ENCODE results near the gene DUSP1. TPM values are rescaled to one million over a fixed set of nuclear protein-coding genes. Genes with fewer than 3 reads are reported as not detected.

The DUSP1 gene
- total and polyA plus RNA-seq, 9 of the 15 experiments (the other 6 are each of a cell fraction or from before 2014, with no cell fraction given) = 2.1 to 14.2 (median 8.5) TPM

DNA sequence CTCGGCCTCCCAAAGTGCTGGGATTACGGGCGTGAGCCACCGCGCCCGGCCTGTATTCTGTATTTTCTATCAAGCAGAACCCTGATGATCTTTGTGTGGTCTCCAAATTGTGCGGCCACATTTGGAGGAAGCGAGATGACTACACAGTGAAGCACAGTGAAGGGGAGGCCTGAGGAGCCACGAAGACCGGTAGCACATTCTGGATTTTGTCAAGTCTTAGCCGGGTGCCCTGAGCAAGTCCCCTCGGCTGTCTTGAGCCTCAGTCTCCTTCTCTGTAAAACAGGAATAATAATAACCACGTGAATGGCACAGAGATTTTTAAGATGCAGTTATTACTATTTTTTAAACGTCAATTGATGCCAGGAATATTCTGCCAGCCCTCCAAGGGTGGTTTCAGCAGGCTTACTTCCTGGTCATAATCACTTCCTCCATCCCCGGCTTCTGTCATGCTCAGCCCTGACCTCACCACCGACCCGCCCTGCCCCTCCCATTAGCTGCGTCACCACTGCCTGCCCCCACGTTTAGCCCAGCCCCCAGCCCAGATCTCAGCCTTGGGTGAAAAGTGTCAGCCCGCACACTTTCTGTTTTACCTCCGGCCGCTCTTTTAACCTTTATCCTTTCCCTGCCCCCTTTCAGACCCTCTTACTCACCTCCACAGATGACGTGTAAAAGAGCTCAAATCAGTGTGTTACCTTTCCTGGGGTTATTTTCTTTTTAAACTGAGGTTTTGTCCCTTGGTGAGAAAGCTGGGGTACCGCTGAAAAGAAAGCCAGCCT, 36.1 kb upstream of the DUSP1 start (continued):
- TF ChIP-seq, protein P1, sequence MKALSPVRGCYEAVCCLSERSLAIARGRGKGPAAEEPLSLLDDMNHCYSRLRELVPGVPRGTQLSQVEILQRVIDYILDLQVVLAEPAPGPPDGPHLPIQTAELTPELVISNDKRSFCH (CRISPR knock-in tag; IDR thresholded peaks at IDR 0.05) = no peak
- TF ChIP-seq, protein P1 (tag; IDR thresholded peaks at IDR 0.05) = peak; percentile 81
- TF ChIP-seq, protein P2, sequence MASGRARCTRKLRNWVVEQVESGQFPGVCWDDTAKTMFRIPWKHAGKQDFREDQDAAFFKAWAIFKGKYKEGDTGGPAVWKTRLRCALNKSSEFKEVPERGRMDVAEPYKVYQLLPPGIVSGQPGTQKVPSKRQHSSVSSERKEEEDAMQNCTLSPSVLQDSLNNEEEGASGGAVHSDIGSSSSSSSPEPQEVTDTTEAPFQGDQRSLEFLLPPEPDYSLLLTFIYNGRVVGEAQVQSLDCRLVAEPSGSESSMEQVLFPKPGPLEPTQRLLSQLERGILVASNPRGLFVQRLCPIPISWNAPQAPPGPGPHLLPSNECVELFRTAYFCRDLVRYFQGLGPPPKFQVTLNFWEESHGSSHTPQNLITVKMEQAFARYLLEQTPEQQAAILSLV (tag; IDR thresholded peaks at IDR 0.05) = no peak
- no peak for TF ChIP-seq PHTF2 (CRISPR knock-in tag; IDR thresholded peaks at IDR 0.05)
- peak; percentile 55; the same call in 1 of the 2 replicates for TF ChIP-seq NCOA1 (IDR thresholded peaks at IDR 0.05; ENCODE audit: low read depth)
- no peak for TF ChIP-seq RAD51 (IDR thresholded peaks at IDR 0.05; ENCODE audit: borderline replicate concordance, low read depth)
- TF ChIP-seq, protein P3, sequence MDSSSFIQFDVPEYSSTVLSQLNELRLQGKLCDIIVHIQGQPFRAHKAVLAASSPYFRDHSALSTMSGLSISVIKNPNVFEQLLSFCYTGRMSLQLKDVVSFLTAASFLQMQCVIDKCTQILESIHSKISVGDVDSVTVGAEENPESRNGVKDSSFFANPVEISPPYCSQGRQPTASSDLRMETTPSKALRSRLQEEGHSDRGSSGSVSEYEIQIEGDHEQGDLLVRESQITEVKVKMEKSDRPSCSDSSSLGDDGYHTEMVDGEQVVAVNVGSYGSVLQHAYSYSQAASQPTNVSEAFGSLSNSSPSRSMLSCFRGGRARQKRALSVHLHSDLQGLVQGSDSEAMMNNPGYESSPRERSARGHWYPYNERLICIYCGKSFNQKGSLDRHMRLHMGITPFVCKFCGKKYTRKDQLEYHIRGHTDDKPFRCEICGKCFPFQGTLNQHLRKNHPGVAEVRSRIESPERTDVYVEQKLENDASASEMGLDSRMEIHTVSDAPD (CRISPR knock-in tag; IDR thresholded peaks at IDR 0.05) = peak; percentile 11; the same call in 1 of the 2 replicates
- TF ChIP-seq KAT8 (IDR thresholded peaks at IDR 0.05; ENCODE audit: low read depth) = no peak
- peak; percentile 76 for TF ChIP-seq POLR2AphosphoS5 (IDR thresholded peaks at IDR 0.05; ENCODE audit: control insufficient read depth, insufficient read depth, low read depth, low read length)
- no peak for TF ChIP-seq MCM5 (IDR thresholded peaks at IDR 0.05; ENCODE audit: low read depth)
- TF ChIP-seq, protein P4, sequence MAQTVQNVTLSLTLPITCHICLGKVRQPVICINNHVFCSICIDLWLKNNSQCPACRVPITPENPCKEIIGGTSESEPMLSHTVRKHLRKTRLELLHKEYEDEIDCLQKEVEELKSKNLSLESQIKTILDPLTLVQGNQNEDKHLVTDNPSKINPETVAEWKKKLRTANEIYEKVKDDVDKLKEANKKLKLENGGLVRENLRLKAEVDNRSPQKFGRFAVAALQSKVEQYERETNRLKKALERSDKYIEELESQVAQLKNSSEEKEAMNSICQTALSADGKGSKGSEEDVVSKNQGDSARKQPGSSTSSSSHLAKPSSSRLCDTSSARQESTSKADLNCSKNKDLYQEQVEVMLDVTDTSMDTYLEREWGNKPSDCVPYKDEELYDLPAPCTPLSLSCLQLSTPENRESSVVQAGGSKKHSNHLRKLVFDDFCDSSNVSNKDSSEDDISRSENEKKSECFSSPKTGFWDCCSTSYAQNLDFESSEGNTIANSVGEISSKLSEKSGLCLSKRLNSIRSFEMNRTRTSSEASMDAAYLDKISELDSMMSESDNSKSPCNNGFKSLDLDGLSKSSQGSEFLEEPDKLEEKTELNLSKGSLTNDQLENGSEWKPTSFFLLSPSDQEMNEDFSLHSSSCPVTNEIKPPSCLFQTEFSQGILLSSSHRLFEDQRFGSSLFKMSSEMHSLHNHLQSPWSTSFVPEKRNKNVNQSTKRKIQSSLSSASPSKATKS (CRISPR knock-in tag; IDR thresholded peaks at IDR 0.05) = no peak
- TF ChIP-seq MYBL2 (IDR thresholded peaks at IDR 0.05; ENCODE audit: low read depth) = no peak
- no peak for TF ChIP-seq MYBL2 (CRISPR knock-in tag; IDR thresholded peaks at IDR 0.05; ENCODE audit: borderline replicate concordance)
- no peak for TF ChIP-seq NR4A1 (CRISPR knock-in tag; IDR thresholded peaks at IDR 0.05)
- TF ChIP-seq NR4A1 (tag; IDR thresholded peaks at IDR 0.05) = peak; percentile 88
- 0 out of 2 replicates have a peak, but pooled peaks have one; percentile 32 for TF ChIP-seq ZNF324 (CRISPR knock-in tag; IDR thresholded peaks at IDR 0.05)
- no peak for TF ChIP-seq ZNF830 (CRISPR knock-in tag; IDR thresholded peaks at IDR 0.05)
- no peak for TF ChIP-seq BMI1 (IDR thresholded peaks at IDR 0.05; ENCODE audit: low read length)
- TF ChIP-seq ARNT (IDR thresholded peaks at IDR 0.05) = 0 out of 4 replicates have a peak, but pooled peaks of 1 of the 2 experiments have one; percentile 38
- peak; percentile 54 for TF ChIP-seq ASH1L (IDR thresholded peaks at IDR 0.05; ENCODE audit: borderline replicate concordance, low read depth, partially characterized antibody)
- TF ChIP-seq, protein P5, sequence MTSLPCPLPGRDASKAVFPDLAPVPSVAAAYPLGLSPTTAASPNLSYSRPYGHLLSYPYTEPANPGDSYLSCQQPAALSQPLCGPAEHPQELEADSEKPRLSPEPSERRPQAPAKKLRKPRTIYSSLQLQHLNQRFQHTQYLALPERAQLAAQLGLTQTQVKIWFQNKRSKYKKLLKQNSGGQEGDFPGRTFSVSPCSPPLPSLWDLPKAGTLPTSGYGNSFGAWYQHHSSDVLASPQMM (CRISPR knock-in tag; IDR thresholded peaks at IDR 0.05) = no peak
- no peak for TF ChIP-seq BCL6 (CRISPR knock-in tag; IDR thresholded peaks at IDR 0.05)
- peak; percentile 80 for TF ChIP-seq POLR2H (tag; IDR thresholded peaks at IDR 0.05; ENCODE audit: low read depth)
- TF ChIP-seq E2F3 (CRISPR knock-in tag; IDR thresholded peaks at IDR 0.05) = no peak
